Keratinocyte (primary cell): ENCODE measurements around the gene CXCR4. TPM values are rescaled to one million over a fixed set of nuclear protein-coding genes. Genes with fewer than 3 reads are reported as not detected.

ENCODE experiments used
- DNase-seq: peaks from one replicate; pipeline ENCODE4 v3.0.0-alpha.2; 2011; ENCODE audit warnings: low read depth, missing footprints, low spot score
- FAIRE-seq: peaks from 2 replicates; lab custom pipeline; 2011; peaks lifted over from hg19 to GRCh38; lab: Jason Lieb, UNC
- H2AFZ ChIP-seq: 2 replicates; pipeline ENCODE4 v1.6.0; 2012; ENCODE audit warnings: low read length, control low read depth, inconsistent platforms; ENCODE audit not compliant: control insufficient read depth
- H3K27ac ChIP-seq: 2 replicates; pipeline ENCODE4 v1.5.1; 2011; ENCODE audit warnings: low read length; ENCODE audit not compliant: control insufficient read depth, insufficient read depth
- H3K27me3 ChIP-seq: 3 replicates; pipeline ENCODE4 v1.6.0; 2011; ENCODE audit warnings: low read length; ENCODE audit not compliant: control insufficient read depth, insufficient read depth; ENCODE audit errors: extremely low read depth
- H3K36me3 ChIP-seq, 2 experiments: 2 replicates in 1 of 2; 3 replicates in 1 of 2; pipeline ENCODE4 v1.5.1; 2011; ENCODE audit warnings: low read length in 2 of 2, mild to moderate bottlenecking in 1 of 2; ENCODE audit not compliant: control insufficient read depth in 2 of 2, insufficient read depth in 2 of 2; ENCODE audit errors: extremely low read depth in 1 of 2
- H3K4me1 ChIP-seq: 3 replicates; pipeline ENCODE4 v1.5.1; 2011; ENCODE audit warnings: low read length; ENCODE audit not compliant: control insufficient read depth, insufficient read depth; ENCODE audit errors: extremely low read depth
- H3K4me2 ChIP-seq: 3 replicates; pipeline ENCODE4 v1.6.0; 2011; ENCODE audit warnings: low read depth, low read length; ENCODE audit not compliant: control insufficient read depth, insufficient read depth; ENCODE audit errors: extremely low read depth
- H3K4me3 ChIP-seq, 3 experiments: fragments of 200-600 bp in 1 of 3; sonication (generic) in 1 of 3; 2 replicates in 2 of 3; 3 replicates in 1 of 3; pipeline ENCODE4 v1.5.1; 2011 to 2016; ENCODE audit warnings: low read length in 3 of 3, mild to moderate bottlenecking in 3 of 3, control low read depth in 2 of 3, inconsistent platforms in 1 of 3, low read depth in 1 of 3, mixed read lengths in 1 of 3, mixed run types in 1 of 3, moderate library complexity in 1 of 3; ENCODE audit not compliant: control insufficient read depth in 2 of 3, insufficient read depth in 2 of 3; ENCODE audit errors: extremely low read depth in 1 of 3
- H3K79me2 ChIP-seq: 2 replicates; pipeline ENCODE4 v1.6.0; 2012; ENCODE audit warnings: low read length; ENCODE audit not compliant: control insufficient read depth, insufficient read depth
- H3K9ac ChIP-seq: 3 replicates; pipeline ENCODE4 v1.6.0; 2011; ENCODE audit warnings: low read length; ENCODE audit not compliant: control insufficient read depth, insufficient read depth; ENCODE audit errors: extremely low read depth
- H3K9me1 ChIP-seq: 3 replicates; pipeline ENCODE4 v1.6.0; 2011; ENCODE audit warnings: low read length; ENCODE audit not compliant: control insufficient read depth, insufficient read depth; ENCODE audit errors: extremely low read depth
- H3K9me3 ChIP-seq: 2 replicates; pipeline ENCODE4 v1.5.1; 2012; ENCODE audit warnings: low read depth, low read length; ENCODE audit not compliant: control insufficient read depth
- H4K20me1 ChIP-seq: 3 replicates; pipeline ENCODE4 v1.6.0; 2011; ENCODE audit warnings: low read length; ENCODE audit not compliant: control insufficient read depth, insufficient read depth; ENCODE audit errors: extremely low read depth
- EZH2 ChIP-seq: IDR thresholded peaks from one replicate; pipeline ENCODE4 v1.6.1; 2012; ENCODE audit warnings: inconsistent platforms, mild to moderate bottlenecking, low read length, moderate library complexity
- dilution Hi-C: fragments of 300-500 bp; cut with MboI; formaldehyde crosslinking; loops from one replicate; pipeline ENCODE4 v1.7.0; 2020; ENCODE audit warnings: low sequenced_read_pairs; ENCODE audit not compliant: extremely low pct_ligation_motif_present
- polyA plus RNA-seq, 5 experiments: library from polyadenylated mRNA; depleted of rRNA in 3 of 5; stranded (reverse) in 3 of 5; stranded (forward) in 1 of 5; unstranded in 1 of 5; fragments of >200 nt; gene quantifications; 1 replicate in 1 of 5; 2 replicates in 3 of 5; 3 replicates in 1 of 5; pipeline versions ENCODE4 v1.2.1 to v1.2.3, GENCODE V29; 2011 to 2012; ENCODE audit warnings: missing spikeins in 2 of 5, low read depth in 1 of 5, low replicate concordance in 1 of 5
- TF ChIP-seq, protein P1 (sequence below), 3 experiments: IDR thresholded peaks in 1 of 3; conservative IDR thresholded peaks in 1 of 3; optimal IDR thresholded peaks in 1 of 3; 2 replicates in 2 of 3; 3 replicates in 1 of 3; pipeline versions ENCODE3 to v1.5.1; 2011; ENCODE audit warnings: low read length in 3 of 3, mild to moderate bottlenecking in 3 of 3, moderate library complexity in 2 of 3, control low read depth in 1 of 3, inconsistent platforms in 1 of 3; ENCODE audit not compliant: insufficient read depth in 2 of 3; ENCODE audit errors: extremely low read depth in 1 of 3

Gene CXCR4
- polyA plus RNA-seq, 1 donor (not counting 4 experiments of a cell fraction or from before 2014, with no cell fraction given), result 0.08 TPM

DNA sequence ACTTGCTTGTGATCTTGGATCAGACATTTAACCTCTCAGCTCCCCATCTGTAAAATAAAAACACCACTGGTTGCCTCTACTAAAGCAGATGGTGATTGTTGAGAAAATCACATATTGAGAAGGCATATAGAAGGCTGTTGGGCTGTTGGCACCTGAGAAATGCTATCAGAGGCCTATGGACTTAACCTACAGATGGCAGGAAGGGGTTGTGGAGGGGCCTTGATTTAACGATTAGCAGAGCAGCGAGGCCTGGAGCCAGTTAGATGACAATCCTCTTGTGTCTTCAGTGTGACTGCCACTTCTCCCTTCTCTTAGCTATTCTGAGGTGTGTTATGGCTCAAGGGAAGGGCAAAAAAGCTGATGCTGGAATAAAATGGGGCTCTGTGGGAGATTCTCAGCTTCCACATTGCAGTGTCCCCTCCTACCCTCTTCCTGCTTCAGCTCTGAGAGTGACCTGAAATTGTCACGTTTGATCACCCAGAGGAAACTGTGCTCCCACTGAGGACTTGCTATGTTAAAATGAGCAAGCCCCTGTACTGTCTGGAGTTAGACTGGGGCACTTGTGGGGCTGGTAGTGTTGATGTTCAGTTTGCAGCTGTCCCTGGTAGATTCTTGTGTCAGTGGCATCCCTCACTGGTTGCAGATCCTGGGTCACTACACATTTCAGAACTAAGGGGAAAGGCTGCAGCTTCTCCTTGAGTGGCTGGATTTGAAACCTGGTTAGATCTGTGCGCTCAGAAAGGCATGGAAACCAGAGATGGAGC is 31.5 kb downstream of the CXCR4 start:
- Histone ChIP-seq H3K9ac (no peak overlapping the region), H3K4me1 (no peaks in the 10 kb centered on the region), H3K4me3 (no peak overlapping the region), H3K79me2 (no peaks in the 10 kb centered on the region), H4K20me1 (no peaks in the 10 kb centered on the region), H3K36me3 (no peaks in the 10 kb centered on the region), H3K27me3 (no peaks in the 10 kb centered on the region), H3K9me3 (no peaks in the 10 kb centered on the region), H3K4me2 (no peak overlapping the region), H3K27ac (no peak overlapping the region), H2AFZ (no peak overlapping the region), H3K9me1 (no peaks in the 10 kb centered on the region)
- DNase-seq (no peak), FAIRE-seq (no peak)
- dilution Hi-C loops, result no loop called here
- TF ChIP-seq, protein P1, sequence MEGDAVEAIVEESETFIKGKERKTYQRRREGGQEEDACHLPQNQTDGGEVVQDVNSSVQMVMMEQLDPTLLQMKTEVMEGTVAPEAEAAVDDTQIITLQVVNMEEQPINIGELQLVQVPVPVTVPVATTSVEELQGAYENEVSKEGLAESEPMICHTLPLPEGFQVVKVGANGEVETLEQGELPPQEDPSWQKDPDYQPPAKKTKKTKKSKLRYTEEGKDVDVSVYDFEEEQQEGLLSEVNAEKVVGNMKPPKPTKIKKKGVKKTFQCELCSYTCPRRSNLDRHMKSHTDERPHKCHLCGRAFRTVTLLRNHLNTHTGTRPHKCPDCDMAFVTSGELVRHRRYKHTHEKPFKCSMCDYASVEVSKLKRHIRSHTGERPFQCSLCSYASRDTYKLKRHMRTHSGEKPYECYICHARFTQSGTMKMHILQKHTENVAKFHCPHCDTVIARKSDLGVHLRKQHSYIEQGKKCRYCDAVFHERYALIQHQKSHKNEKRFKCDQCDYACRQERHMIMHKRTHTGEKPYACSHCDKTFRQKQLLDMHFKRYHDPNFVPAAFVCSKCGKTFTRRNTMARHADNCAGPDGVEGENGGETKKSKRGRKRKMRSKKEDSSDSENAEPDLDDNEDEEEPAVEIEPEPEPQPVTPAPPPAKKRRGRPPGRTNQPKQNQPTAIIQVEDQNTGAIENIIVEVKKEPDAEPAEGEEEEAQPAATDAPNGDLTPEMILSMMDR (optimal IDR thresholded peaks at IDR 0.05 in 1 of 3, IDR thresholded peaks at IDR 0.05 in 1 of 3, conservative IDR thresholded peaks at IDR 0.05 in 1 of 3; ENCODE audit: extremely low read depth in 1 of 3, insufficient read depth in 2 of 3, low read length in 3 of 3), result no peak
- no peak for TF ChIP-seq EZH2

DNA sequence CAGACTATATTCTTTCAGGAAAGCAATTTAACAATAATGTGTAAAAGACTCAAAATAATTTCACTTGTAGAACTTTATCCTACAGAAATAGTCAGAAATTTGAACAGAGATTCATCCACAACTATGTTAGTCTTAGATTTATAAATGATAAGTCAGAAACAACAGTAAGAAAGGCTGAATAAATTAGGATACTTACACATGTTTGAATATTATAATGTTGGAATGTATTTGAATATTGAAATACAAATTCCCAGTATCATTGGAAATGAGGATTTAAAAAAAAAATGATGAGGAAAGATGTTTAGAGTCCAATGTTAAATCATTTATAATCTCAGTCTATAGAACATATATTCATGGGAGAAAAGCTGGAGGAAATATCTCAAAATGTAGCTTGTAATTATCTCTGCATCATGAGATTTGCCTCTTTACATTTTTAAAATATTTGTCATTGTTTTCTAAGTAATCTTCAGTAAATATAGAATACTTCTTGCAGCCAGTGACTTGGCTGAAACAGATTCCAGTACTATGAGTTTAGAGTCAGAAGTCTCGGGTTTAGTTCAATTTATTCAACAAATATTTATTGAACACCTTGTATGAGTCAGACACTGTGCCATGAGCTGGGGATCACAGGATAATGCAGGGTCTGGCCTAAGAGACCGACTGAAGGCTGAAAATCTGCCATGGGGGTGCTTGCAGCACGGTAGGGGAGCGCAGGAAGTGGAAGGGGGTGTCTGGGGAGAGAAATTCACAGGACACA is 32.3 kb downstream of the CXCR4 start:
- H3K36me3 ChIP-seq, result no peaks in the 10 kb centered on the region
- H3K4me1 ChIP-seq, result no peaks in the 10 kb centered on the region
- no peaks in the 10 kb centered on the region for H3K9me1 ChIP-seq
- DNase-seq (no peak), FAIRE-seq (no peak)
- no peak overlapping the region for H3K27ac ChIP-seq
- no peak overlapping the region for H3K9ac ChIP-seq
- H2AFZ ChIP-seq, result no peak overlapping the region
- H3K4me2 ChIP-seq, result no peak overlapping the region
- no peak overlapping the region for H3K4me3 ChIP-seq
- TF ChIP-seq, protein P1 (optimal IDR thresholded peaks at IDR 0.05 in 1 of 3, IDR thresholded peaks at IDR 0.05 in 1 of 3, conservative IDR thresholded peaks at IDR 0.05 in 1 of 3; ENCODE audit: extremely low read depth in 1 of 3, insufficient read depth in 2 of 3, low read length in 3 of 3), result no peak
- no peak for TF ChIP-seq EZH2
- H3K27me3 ChIP-seq, result no peaks in the 10 kb centered on the region
- no peaks in the 10 kb centered on the region for H3K9me3 ChIP-seq
- no peaks in the 10 kb centered on the region for H4K20me1 ChIP-seq
- no peaks in the 10 kb centered on the region for H3K79me2 ChIP-seq
- dilution Hi-C loops, result no loop called here
